DMS153 treated with DMSO at 0.1 percent for 48 hours (cell line): ENCODE measurements around the gene SNX10.
"Not testable (repeated sequence)": the region's sequence is repeated elsewhere in the genome, so short reads cannot be mapped to it uniquely, and the experiment has no call there.

ENCODE experiments used
- DNase-seq: peaks from one replicate; lab custom pipeline; 2025; ENCODE audit not compliant: unreplicated experiment; lab: John Stamatoyannopoulos, UW

Gene SNX10, protein sequence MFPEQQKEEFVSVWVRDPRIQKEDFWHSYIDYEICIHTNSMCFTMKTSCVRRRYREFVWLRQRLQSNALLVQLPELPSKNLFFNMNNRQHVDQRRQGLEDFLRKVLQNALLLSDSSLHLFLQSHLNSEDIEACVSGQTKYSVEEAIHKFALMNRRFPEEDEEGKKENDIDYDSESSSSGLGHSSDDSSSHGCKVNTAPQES

DNA sequence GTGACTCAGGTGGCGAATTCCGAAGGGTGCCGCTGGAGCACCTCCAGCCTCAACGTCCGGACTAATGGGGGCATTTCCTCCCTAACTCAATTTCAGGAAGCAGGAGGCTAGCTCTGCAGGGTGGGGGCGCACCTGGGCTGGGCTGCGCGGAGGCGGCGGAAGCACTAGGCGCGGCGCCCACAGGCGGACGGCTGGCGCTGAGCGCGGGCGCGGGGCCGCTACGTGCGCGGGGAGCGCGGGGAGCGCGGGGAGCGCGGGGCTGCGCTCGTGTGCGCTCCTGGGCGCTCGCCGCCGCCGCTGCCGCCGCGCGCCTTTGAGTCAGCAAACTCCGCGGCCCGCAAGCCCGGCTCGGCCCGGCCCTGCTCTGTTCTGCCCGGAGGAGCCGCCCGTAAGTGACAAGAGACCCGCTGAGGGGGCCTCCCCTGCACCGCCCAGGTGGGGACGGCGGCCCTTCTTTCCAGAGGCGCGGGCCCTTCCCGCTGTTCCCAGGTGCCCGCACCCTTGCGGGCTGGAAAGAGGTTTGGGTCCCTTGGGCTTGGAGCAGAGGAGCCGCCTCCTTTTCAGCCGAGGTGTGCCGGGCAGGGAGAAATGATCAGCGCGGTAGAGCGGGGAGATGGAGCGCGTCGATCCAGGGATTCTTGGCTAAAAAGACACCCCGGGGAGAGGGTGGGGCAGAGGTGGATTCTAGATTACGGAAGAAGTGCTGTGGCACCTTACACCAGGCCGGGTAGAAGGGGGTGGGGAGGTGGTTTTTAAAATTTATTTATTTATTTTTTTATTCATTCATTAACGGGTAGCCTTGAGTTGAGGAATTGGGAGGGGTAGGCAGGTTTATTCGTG, at the start of gene SNX10:
TSS of gene SNX10 (plus strand) at position 164 of the 840 bp plus-strand sequence. CDS start 54,581 bp downstream, outside the sequence.
- peak; percentile 73 for DNase-seq

DNA sequence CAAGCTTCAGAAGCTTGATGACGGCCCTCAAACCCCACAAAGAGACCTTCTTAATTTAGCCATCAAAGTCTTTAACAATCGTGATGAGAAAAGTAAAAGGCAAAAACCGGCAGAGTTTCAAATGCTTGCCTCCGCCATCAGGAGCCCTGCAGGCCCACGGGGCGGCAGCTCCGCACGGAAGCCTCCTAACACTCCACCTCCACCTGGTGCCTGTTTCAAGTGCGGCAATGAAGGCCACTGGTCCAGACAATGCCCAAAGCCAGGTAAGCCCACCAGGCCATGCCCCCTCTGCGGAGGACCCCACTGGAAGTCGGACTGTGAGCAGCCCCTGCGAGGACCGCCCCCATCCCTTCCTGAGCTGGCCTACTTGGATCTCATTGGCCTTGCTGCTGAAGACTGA, 46.5 kb upstream of the SNX10 start:
- DNase-seq, result no peak

DNA sequence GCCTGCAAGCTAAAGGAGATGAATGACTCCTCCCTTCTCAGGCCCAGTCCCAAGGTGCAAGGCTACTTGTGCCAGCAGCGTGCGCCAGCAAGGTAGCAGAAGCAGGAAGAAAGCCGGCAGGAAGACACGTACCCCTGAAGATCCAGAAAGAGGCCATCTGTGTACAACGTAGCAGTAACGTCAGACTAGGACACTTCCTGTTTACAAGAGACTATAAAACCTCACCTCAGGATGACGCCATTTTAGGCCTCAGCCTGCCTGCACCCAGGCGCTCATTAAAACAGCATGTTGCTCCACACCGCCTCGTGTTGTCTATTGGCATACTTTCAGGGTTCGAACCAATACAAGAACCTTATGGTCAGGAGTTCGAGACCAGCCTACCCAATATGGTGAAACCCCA, 41.4 kb upstream of the SNX10 start:
- DNase-seq, result no peak

DNA sequence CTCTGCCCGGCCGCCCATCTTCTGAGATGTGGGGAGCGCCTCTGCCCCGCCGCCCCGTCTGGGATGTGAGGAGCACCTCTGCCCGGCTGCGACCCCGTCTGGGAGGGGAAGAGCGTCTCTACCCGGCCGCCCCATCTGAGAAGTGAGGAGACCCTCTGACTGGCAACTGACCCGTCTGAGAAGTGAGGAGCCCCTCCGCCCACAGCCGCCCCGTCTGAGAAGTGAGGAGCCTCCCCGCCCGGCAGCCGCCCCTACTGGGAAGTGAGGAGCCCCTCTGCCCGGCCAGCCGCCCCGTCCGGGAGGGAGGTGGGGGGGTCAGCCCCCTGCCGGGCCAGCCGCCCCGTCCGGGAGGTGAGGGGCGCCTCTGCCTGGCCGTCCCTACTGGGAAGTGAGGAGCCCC, 29.8 kb upstream of the SNX10 start:
- DNase-seq, result not testable (repeated sequence)

DNA sequence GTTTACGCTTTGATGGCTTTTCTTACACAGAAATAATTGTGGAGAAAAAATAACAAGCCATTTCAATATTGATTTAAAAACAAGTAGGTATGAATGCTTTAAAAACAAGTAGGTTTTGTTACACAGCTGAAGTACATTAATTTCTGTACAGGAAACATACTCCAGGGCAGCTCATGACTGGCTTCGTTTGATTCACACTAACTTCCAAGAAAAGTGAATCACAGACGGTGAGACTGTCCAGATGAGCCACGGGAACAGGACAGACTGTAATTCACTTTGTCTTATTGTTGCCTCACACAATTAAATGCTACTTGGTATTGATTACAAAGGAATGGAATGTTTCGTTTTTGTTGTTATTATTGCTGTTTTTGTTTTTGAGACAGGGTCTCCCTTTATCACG, 26.6 kb upstream of the SNX10 start:
- DNase-seq, result no peak

DNA sequence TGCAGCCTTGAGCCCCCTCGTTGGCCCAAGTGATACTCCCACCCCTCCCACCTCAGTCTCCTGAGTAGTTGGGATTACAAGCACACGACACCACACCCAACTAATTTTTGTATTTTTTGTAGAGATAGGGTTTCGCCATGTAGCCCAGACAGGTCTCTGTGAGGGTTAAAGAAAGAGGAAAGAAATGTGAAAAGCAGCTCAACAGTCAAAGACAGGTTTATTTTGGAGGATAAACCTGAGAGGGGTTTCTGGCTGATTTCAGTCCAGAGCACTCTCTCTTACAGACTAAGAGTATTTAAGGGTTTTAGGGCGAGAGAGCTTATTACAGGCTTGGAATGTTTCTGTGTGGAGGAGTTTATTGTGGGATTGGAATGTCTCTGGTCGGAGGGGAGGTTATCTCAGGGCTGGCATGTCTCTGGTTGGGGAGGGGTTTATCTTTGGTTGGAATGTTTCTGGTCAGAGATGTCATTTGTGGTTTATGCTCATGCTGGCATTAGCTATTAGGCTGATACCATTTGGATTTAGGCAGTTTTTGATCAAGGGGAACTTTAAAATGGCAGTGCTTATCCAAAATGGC, 26.1 kb upstream of the SNX10 start:
- DNase-seq, result no peak

DNA sequence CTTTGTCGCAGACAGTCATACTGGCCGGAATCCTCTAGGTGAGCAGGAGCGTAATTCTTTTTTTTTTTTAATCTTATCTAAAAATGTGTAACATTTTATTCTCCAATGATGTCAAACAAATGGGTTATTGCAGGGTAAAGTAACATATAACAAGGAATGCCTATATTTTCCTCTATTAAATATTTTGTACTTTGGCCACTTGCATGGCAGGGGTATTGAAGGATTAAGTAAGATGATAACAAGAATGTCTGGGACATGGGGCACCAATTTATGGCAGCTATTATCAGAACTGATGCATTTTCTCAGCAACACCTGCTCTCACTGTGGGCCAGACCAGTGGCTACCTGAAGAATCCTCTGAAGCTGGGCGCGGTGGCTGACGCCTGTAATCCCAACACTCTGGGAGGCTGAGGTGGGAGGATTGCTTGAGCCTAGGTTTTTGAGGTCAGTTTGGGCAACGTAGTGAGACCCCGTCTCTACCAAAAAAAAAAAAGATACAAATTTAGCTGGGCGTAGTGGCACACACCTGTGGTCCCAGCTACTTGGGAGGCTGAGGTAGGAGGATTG, 24.0 kb upstream of the SNX10 start:
- DNase-seq, result no peak

DNA sequence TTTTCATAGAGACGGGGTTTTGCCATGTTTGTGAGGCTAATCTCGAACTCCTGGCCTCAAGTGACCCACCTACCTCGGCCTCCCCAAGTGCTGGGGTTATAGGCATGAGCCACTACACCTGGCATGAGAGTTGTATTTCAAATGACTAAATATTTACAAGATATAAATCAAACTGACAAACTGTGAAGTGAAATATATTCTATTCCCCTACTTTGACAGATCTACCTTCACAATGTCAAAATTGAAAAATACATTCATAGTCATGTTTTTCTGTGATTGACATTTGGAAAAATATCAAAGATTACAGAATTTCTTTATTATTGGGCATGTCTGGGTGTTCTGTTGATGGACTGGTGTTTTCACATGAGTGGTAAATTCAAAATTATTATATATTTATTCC, 16.4 kb upstream of the SNX10 start:
- DNase-seq, result no peak

DNA sequence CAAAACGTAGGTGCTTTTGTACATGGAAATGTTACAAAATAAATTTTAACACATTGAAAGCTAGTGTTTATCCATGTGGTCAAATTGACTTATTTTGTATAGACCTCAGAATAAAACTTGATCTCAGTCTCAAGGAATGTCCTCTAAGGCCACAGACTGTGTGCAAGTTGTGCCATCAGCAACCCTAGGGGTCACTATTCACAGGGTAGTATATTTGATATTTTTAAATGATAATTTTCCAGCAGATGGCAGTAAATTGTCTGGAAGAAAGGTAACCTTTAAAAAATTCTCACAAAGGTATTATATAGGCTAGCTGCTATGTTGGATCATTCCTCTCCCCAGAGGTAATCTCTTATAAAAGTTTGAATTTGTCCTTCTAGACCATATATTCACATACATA, 12.9 kb upstream of the SNX10 start:
- peak; percentile 13 for DNase-seq

DNA sequence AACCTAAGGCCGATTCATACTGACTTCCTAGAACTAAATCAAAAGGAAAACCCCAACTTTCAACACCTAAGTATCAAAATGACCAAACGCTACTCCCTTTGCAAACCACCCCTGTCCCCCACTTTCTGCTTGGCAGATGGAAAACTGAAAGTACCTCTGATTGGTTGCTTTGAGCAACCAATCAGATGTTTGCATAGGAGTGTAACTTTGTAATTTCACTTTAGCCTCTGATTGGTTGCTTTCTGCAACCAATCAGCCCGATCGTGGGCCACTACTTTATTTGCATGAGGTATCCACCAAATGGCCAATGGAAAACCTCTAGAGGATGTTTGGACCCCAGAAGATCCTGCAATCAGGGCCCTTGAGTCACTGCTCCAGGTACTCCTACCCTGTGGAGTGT, 12.3 kb upstream of the SNX10 start:
- no peak for DNase-seq

DNA sequence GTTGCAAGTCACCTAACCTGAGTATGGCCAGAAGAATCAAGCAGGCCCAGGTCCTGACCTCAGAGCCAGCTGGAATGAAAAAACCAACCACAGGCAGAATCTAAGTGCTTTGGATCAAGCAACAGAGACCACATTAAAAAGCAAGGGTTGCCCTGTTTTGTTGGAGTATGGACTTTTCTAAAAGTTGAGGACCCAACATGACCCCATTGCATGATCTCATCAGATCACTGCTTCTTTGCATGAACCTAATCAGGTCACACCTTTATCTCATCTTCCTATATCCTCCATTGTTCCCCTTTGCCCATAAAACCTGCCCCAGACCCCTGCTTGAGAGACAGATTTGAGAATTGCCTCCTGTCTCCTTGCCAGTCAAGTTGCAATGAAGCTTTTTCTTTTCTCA, 11.6 kb upstream of the SNX10 start:
- no peak for DNase-seq

DNA sequence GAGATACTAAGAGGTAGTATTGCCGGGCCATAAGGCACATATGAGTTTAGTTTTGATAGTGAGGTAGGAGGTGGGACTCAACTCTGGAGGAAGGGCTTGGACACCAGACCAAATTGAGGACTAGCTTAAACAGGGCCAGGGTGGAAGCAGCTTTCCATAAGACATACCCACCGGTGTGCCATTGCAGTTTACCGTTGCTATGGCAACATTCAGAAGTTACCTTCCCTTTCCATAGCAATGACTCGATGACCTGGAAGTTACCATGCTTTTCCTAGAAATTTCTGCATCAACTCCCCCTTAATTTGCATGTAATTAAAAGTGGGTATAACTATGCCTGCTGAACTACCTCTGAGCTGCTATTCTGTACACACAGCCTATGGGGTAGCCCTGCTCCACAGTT, 10.9 kb upstream of the SNX10 start:
- no peak for DNase-seq

DNA sequence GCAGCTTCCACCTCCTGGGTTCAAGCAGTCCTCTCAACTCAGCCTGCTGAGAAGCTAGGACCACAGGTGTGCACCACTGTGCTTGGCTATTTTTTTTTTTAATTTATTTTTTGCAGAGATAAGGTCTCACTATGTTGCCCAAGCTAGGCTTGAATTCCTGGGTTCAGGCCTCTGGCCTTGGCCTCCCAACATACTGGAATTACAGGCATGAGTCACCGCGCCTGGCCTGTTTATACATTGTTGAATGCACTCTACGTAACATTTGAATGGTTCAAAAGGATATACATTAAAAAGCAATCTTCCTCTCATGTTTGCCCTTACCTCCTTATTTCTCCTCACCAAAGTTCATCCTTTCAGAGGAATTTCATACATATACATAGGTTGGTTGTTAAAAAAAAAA, 7.2 kb upstream of the SNX10 start:
- DNase-seq, result no peak

DNA sequence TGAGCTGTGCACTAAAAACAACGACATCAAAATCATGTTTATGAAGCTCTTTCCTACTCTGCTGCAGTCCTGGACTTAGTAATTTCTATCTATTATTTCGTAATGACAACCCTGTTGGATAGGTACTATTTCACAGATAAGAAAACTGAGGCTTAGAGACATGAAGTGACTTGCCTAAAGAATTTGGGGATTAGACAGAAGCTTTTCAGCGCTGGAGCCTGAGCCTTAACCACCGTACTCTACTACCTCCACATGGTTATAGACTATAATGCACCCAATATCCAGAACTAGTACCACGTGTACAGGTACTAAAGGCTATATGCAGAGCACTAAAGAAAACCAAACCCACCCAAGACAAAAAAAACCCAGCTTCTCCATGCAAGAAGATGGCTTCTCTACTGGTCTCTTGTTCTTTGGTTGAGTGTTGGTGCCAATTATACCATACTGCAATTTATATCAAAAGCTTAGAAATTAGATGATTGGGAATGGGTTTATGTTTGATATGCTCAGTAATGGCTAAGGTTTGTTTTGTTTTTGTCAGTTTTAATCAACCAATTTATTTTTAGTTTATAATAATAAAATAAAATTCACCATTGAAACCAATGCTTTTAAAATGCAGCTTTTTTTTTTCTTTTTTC, 6.5 kb upstream of the SNX10 start:
- no peak for DNase-seq

DNA sequence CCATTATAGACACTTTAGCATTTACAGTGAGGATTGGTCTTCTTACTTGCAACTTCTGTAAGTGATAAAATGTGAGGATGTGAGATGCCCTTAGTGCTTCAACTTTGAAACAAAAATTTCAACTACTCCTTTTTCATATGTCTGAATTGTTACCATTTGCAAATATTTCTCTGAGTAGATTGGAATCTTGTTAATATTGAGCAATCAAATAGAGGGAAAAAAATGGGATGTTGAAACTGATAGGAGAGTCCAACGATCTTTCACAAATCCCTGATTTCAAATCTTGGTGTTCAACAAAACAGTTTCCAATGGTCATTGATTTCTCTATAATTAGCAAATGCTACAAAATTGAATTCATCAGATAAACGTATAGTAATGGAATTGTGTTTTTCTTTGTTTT, 5.5 kb upstream of the SNX10 start:
- DNase-seq, result no peak

DNA sequence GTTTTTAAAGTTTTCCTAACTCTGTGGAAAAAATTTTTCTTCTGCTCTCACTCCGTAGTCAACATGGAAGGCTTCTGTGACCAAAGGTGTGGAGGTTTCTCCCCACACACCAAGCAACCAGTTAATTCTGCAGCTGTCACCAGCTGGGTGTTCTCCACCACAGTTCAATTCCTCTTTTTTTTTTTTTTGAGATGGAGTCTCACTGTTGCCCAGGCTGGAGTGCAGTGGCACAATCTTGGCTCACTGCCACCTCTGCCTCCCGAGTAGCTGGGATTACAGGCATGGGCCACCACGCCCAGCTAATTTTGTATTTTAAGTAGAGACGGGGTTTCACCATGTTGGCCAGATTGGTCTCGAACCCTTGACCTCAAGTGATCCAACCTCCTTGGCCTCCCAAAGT, 3.5 kb upstream of the SNX10 start:
- DNase-seq, result not testable (repeated sequence)

DNA sequence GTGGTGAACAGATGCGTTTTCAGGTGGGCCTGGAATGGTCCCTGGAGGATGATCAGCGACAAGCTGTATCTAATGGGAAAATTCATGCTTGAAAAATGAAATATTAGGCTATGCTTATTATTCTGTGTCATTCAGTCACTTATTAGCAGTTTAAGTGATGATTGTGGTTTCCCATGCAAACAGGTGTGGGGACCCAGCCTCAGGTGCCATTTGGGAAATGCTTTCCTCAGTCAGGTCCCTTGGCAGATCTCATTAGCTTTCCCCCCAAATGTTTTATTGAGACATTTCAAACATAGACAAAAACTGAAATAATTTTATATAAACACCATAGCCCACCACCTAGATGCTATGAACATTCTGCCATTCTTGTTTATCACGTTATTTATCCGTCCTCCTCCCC, 411 bp upstream of the SNX10 start:
- DNase-seq, result no peak

DNA sequence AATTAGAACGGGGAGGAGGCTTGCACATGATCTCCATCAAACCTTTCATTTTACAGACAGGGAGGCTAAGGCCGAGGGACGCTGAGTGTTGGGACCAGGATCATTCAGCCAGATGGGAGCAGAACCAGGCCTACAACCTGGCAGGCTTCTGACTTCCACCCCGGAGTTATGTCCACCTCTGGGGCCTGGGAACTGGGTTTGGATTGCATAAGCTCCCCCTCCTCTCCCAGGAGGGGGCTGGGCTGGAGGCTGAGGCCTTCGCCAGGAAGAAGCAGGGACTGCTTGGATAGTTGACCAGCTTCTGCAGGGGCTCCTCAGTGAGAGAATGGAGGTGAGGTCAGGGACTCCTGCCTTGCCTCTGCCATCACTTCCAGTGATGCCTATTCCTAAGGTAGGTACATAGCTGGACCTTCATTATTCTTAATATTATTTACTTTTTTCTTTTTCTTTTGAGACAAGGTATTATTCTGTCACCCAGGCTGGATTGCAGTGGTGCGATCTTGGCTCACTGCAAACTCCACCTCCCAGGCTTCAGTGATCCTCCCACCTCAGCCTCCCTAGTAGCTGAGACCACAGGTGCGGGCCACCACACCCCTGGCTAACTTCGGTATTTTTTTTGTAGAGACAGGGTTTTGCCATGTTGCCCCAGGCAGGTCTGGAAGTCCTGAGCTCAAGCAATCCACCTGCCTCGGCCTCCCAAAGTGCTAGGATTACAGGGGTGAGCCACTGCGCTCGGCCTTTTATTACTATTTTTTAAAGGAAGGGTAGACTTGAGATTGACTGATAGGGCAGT, 1.3 kb downstream of the SNX10 start:
- DNase-seq, result peak; percentile 11

DNA sequence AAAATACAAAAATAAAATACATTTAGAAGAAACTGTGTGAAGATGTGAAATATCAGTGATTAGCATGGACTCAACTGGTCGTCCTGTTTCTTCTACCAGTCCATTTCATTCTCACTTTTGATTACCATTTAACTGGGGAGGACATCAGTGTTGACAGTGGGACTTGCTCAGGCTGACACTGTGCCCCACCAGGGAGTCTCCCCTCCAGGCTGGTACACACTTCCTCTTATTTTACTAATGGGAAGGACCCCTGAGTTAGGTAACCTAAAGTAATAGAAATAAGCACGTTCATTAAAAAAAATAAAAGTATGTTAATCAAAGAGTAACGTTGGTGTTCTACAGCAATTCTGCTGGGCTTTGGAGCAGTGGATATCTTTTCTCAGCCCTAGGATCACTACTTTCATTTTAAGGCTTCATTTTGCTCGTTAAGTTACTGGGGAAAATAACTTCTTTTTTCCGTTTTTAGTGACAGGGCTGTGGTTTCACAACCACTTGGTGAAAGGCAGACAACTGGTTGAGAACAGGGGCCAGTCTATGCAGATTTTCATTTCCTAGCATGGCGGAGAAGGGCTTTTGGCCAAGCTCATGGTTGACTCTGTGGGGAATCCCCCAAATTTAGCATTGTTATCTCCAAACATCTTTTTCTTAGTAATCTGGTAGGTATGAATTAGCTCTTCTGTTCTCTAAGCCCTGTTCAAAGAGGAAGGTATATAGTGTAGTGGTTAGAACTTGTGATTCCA, 2.1 kb downstream of the SNX10 start:
- no peak for DNase-seq

DNA sequence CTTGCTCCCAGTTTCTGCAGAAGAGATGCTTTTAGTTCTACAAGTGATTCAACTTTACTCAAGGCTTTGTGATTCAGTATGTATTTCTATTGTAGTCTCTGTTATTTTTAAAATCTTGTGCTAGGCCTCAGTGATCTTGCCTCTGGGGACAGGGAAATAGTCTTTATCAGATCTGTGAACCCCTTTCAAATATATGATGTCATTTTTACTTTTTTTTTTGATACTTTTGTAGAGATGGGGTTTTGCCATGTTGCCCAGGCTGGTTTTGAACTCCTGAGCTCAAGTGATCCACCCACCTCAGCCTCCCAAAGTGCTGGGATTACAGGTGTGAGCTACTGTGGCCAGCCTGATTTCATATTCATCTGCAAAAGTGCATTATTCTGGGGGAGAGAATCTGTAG, 3.4 kb downstream of the SNX10 start:
- no peak for DNase-seq
